Measurements from ENCODE around the gene LRIG1.

LRIG1 gene

DNA sequence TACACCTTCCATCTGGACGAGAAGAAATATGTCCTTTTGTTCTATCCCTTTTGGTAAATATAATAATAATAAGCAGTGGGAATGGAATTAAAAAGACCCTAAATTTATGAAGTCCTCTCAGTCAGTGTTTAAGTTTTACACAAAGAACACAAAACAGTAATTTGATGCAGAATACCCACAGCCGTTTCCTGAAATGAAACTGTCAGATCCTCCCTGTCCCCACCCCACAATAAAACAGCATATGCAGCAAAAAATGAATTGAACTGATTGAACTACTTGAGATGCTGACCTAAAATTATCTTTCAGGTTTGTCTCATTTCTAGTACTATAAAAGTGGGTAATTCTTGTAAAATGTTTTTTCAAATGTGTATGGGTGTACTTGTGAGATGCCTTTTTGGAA is 2.2 kb upstream of the LRIG1 start:
- no peak for DNase-seq (ENCODE audit: low read depth)

DNA sequence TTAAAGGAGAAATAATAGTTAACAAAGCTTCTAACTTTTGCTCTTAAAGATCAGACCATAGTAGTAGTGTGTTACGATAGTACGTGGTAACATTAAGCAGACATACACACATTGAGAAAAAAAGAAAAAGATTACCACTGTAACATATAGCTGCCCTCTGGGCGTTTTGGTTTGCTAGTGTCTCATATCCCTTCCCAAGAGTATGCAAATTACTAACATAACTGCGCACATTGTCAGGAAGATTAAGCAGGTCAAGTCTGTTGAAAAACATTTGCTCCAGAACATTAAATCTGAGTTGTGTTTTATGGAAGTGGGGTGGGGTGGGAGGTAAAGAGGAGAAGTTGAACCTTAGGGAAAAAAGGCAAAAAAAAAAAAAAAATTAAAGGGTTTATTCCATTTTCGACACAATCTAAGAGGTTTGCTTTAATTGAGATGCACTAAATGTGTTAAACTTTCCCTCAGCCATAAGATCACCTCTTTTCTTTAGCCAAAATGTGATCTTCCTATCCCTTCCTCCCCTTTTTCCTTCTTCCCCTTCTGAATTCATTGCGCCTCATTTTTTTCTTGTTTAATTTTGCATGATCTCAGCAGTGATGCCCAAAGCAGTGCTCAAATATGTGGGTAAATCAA is 1.5 kb upstream of the LRIG1 start:
- DNase-seq (ENCODE audit: low read depth) = no peak

DNA sequence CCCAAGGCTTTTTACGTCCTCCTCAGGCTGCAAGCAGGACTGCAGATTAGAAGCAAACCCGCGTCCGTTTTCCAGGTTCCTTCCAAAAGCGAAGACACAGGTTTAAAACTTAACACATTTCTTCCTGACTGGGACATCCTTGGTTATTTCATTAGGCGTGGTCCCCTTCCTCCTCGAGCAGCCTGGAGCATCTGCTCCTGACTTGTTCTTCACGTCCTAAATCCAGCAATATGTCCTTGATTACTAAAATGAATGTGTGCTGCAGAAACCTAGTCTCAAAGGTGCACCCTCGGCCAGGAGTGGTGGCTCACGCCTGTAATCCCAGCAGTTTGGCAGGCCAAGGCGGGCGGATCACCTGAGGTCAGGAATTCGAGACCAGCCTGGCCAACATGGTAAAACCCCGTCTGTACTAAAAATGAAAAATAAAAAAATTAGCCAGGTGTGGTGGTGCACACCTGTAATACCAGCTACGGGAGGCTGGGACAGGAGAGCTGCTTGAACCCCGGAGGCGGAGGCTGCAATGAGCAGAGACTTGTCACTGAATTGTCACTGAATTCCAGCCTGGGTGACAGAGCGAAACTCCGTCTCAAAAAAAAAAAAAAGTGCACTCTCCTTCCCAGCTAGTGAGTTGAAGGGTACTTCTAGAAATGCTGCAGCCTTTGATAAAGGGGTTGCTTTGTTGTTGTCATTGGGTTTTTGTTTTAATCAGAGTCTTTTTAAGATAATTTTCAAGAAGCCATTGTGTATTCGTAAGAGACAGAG is 842 bp upstream of the LRIG1 start:
- DNase-seq (ENCODE audit: low read depth) = no peak

DNA sequence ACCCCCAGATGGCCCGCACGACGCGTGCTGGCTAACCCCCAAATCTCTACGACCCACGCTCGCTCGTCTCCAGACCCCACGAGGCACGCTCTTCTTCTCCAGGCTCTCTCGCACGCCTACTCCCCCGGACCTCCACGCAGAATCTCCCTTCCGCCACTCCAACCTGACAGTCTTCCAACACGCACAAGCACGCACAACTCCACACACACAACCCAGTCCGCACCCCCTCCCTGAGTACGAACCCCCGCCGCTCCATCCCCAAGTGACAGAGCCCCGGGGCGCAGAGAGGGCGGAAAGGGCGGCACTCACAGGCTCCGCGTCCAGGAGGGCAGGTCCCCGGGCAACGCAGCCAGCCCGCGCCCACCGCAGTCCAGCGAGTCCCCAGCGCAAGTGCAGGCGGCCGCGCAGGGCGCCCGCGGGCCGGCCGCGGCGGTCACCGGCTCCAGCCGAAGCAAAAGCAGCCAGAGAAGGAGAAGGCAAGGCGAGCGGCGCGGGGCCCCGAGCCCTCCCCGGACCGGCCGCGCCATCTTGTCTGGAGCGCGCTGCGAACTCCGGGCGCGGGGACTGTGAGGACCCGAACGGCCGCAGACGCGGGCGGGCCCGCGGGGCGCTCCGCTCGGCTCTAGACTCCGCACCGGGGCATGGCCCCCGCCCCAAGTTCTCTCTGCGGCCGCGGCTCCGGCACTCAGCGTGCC is 794 bp downstream of the LRIG1 start:
- peak; percentile 20 for DNase-seq (ENCODE audit: low read depth)

DNA sequence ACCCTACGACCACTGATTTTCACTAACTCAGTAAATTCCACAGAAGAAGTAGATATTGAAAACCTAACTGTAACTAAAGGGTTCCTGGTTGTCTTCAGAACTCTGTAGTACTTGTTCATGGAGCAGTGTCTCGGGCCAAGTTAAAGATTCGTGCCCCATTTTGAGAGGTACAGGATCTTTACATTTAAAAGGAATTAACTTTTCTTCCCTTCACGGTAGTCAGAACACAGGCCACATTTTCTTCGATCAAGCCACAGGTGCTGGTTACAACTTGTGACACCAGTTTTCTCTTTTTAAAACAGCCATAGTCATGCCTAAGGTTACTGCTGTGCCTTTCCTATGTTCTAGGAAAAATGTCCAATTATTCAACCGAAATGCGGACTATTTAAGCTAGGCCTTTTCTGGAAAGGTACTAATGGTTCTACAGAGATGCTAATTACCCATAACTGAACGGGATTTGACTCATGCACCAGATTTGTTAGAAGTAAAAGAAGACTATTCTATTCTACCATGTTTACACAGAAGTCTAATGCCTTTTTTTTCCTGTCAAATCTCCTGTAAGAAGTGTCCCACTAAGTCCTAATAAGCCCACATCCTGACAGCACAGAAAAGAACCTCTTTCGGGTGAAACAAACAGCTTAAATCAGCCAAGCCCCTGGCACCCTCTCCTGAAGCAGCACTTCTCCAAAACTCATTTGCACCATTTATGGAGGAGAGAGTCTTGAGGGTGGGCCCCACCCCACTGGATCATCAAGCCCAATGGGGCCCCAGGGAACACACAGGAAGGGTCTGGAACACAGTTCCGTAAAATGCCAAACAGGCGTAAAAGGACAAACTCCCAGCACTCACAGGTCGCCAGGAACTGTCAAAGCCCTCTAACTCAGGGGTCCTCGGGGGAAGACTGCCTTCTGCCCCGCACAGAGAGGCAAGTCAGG is 1.9 kb downstream of the LRIG1 start:
- no peak for DNase-seq (ENCODE audit: low read depth)

- DNase-seq (ENCODE audit: low read depth) = no peak
Measured at GRCh38 chr3:66497985-66498671, 2.7 kb downstream of the LRIG1 start.

DNA sequence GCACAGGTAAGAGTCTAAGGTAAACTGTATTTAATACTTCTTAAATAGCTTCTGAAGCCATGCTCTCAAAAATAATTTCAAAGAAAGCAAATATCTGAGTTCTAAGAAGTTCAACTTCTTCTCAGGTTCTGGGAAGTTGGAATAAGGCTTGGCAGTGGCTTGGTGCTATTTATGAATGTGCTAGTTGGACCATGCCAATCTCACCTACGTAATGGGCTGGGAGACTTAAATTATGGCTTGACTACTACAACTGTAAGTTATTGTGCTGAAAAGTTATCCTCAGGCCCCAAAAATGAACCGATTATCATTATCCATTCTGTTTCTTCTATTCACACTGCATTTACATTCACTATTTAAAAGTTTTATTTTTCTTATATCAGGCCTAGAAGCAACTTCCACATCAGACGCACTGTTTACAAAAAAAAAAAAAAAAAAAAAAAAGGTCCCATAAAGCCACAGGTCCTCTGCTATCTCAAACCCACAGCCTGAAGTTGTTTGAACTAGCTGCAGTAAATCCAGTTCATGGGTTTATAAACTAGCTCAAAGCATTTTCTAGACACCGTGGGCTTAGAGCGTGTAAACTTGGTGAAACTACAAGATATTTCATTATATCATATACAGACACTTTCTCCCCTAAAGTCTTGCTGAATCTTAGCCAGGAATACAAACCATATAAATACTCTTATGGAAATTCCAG is 3.4 kb downstream of the LRIG1 start:
- DNase-seq (ENCODE audit: low read depth) = no peak

DNA sequence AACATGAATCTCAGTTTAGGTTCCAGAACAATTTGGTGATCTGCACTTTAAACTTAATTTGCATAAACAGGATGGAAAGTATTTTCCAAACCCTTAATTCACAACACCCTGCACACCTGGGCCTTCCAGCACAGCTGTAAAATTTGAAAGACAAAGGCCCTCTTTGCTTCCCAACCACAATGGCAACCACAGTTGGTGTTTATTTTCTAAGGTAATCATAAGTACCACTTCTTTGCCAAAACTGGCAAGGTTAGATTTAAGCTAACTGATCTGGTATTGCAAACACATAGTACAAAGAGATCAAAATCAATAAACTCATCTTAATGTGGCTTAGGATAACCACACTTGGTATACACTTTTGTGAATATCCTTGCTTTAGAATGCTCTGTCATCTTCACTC is 4.1 kb downstream of the LRIG1 start:
- no peak for DNase-seq (ENCODE audit: low read depth)

GRCh38 chr3:66496301-66496700 is 4.5 kb downstream of the LRIG1 start:
- DNase-seq (ENCODE audit: low read depth) = no peak

DNA sequence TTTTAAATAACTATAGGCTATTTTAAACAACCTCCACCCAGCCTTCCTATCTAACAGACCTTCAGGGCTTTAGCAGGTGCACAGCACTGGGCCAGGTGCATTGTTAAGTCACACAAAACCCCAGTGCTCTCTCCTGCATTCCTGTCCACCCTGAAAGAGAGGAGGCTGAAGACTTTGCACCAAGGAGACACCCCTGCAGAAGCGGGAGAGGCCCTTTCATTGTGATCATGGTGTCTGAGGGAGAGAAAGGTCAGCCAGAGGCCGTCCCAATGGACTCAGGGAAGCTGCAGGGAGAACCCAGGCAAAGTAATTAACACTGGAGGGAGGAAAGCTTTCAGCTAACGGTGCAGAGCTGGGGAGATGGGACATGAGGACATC is 5.2 kb downstream of the LRIG1 start:
- no peak for DNase-seq (ENCODE audit: low read depth)

DNA sequence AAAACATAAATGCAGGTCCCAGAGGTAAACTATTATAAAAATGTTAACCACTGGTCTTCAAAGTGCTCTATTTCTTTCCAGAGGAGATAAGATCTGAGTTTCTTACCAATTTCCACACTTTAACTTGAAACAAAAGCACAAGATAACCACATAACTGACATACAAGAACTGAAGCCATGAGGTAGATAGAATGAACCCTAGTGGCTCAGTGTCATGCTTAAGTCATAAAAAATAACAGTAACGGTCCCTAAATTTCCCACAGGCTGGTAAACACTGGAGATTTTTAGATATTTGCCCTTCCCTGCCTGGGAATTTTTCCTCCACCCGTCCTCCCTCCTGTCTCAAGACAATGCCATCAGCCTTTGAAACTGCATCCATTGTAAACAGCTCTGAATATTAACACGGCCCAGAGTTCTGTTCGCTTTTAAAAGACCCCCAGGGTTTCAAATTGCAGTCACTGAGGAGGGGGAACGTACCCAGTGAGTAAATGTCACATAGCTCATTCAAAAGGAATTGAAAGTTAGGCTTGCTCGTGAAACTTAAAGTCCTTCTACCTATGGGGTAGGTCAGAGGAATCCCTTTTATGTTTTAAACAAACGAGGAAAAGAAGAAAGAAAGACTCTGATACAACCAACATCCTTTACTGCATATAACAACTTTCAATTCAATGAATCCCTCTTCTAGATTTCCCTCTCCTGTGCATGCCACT is 5.7 kb downstream of the LRIG1 start:
- DNase-seq (ENCODE audit: low read depth) = no peak

GRCh38 chr3:66493458-66494099 is 7.2 kb downstream of the LRIG1 start:
- no peak for DNase-seq (ENCODE audit: low read depth)

GRCh38 chr3:66492672-66493071 is 8.2 kb downstream of the LRIG1 start:
- DNase-seq (ENCODE audit: low read depth) = no peak

- DNase-seq (ENCODE audit: low read depth) = no peak
Measured at GRCh38 chr3:66492071-66492470, 8.8 kb downstream of the LRIG1 start.

DNA sequence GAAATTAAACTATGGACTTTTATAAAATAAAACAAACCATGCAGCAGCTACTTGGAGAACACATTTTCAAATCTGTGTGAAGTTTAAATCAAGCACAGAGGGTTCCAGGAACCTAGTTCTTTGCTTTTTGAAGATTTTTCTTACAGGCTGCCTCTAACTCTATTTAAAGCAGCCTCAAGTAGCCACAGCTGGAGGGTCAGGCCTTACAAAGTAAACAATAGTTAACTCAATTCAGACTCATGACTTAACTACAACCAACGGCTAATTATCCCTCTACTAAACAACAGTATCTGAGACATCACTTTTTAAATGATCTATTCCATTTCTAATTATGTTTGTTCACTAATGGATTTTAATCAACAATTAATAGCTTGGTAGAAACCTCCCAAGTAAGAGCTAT is 9.8 kb downstream of the LRIG1 start:
- DNase-seq (ENCODE audit: low read depth) = no peak

- DNase-seq (ENCODE audit: low read depth) = peak; percentile 25
Measured at GRCh38 chr3:66490214-66490613, 10.6 kb downstream of the LRIG1 start.

DNA sequence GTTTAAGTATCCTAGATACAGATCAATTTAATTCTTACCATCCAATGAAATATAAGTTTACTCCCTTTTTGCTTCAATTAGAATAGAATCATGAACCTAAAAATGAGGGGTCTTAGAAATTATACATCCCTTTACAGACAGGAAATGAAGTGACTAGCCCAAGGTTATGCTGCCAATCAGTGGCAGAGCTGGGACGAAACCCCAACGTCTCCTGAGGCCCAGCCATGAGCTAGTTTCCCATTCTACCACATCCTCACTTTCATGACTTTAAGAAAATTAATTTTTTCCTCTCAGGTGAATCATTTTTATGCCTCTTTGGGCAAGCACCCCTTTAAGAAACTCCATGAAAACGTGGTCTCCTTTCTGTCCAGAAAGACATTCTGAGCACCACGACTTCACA is 11.2 kb downstream of the LRIG1 start:
- no peak for DNase-seq (ENCODE audit: low read depth)

DNA sequence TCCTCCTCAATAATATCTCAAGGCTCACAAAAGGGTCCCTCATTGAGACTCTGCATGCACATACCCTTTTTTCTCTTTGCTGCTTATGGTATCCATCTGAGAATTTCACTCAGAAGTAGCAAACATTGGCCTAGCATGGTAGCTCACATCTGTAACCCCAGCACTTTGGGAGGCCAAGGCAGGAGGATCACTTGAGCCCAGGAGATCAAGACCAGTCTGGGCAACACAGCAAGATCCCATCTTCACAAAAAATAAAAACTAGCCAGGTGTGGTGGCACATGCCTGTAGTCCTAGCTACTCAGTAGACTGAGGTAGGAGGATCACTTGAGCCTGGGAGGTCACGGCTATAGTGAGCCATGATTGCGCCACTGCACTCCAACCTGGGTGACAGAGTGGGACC is 11.7 kb downstream of the LRIG1 start:
- no peak for DNase-seq (ENCODE audit: low read depth)

- no peak for DNase-seq (ENCODE audit: low read depth)
Measured at GRCh38 chr3:66488492-66488891, 12.3 kb downstream of the LRIG1 start.

DNA sequence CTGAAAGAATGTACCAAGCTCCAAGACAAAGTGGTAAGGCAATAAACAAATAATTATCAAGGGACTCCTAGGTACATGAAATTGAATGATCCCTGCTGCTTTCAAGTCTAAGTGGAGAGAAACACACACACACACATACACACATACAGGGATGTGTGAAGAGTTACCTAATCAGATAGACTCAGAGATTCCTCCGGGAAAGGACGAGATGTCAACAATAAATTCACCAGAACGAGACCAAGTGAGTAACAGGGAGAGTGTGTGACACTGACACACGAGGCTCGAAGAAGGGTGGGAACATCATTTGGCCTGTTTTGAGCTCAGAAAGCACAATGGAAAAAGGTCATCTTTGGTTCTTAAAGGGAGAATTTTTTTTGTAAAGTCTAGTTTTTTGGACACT is 13.4 kb downstream of the LRIG1 start:
- DNase-seq (ENCODE audit: low read depth) = no peak
